ENCODE results near the gene RNF208.
A peak's percentile ranks its signal among the peaks of the same experiment; 100 is the strongest.

RNF208 gene

DNA sequence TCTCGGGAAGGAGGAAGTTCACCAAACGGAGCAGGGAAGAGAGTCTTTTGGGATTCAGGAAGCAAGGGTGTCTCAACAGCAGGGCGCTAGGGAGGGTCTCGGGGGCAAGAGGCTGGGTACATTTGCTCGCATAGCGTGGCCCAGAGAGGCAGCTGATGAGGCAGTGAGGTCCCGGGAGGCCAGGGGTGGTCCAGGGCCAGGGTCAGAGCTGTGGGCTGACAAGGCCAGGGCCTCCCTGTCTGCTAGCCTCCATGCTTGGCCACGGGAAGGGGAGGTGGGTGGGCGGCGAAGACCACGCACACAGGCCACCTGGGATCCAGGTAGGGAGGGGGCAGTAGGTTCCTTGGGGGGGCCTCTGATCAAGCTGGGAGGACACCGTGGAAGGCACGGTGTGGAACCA, 10.5 kb downstream of the RNF208 start:
- no peak for DNase-seq

DNA sequence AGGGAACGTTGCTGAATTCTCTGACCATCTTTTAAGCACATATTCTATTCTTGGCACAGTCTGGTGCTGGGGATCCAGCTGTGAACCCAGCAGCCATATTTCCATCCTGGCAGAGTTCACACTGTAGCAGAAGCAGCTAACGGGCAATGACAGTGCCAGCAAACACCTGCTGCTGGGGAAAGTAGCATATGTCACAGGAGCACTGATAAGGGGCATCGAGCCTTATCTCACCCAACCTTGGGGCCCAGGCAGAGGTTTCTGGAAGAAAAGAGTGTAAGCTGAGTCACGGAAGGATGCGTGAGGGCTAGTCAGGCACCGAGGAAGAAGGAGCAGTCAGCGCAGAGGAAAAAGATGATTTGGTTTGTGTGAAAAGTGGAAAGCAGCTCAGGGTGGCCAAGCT, 15.4 kb downstream of the RNF208 start:
- no peak for DNase-seq

DNA sequence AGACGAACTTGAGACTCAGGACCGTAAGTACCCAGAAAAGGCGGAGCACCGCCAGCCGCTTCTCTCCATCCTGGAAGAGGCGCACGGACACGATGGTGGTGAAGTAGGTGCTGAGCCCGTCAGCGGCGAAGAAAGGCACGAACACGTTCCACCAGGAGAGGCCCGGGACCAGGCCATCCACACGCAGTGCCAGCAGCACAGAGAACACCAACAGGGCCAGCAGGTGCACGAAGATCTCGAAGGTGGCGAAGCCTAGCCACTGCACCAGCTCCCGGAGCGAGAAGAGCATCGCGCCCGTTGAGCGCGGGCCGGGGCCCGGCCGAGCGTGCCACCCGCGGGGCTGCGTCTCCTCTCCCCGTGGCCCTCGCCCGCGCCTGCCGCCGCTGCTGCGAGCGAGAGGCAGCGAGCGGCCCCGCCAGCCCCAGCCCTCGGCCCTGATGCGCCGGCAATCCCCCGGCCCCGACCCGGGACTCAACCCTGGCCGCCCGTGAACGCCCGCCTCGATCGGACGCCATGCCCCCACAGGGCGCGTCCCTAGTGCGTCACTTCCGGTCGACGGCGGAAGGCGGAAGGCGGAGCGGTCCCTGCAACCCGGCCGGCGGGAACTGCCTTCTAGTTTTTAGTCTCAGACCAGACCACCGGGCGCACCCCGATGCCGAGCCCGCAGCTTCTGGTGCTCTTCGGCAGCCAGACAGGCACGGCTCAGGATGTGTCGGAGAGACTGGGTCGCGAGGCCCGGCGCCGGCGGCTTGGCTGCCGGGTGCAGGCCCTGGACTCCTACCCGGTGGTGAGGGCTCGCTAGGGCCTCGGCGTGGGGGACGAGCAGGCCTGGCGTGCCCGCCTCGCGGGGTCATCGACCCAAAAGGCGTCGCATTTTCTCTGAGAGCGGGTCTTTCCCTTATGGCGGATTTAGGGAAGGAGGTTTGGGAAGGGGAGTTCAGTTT, 16.6 kb downstream of the RNF208 start, which contains the start of the genes NDOR1 and TMEM203:
Gene NDOR1, plus strand, starts transcription at position 575 of the 944 bp plus-strand sequence. Its CDS starts 78 bp downstream, at position 653.
Gene TMEM203, minus strand, starts transcription at position 523 of the 944 bp plus-strand sequence. Its CDS starts 234 bp downstream, at position 289.
- DNase-seq = peak; percentile 34

DNA sequence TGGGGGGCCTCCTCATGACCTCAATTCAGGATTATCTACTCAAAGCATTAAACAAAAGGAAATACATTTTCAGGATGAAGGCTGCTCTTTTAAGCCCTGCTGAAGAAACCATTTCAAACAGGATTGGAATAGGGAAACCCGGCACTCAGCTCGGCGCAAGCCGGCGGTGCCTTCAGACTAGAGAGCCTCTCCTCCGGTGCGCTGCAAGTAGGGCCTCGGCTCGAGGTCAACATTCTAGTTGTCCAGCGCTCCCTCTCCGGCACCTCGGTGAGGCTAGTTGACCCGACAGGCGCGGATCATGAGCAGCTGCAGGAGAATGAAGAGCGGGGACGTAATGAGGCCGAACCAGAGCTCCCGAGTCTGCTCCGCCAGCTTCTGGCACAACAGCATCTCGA, 17.3 kb downstream of the RNF208 start:
- no peak for DNase-seq

DNA sequence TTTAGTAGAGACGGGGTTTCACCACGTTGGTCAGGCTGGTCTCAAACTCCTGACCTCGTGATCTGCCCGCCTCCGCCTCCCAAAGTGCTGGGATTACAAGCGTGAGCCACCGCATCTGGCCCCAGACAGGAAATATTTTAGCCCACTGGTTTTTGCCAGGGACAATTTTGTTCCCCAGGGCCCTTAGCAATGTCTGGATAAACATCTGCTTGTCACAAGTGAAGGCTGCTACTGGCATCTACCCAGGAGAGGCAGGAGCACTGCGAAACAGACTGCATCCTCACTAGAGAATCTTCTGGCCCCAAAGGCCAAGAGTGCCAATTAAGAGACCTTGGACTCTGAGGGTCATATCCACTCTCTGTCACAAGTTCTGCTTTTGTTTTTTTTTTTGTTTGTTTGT, 19.1 kb downstream of the RNF208 start:
- no peak for DNase-seq

DNA sequence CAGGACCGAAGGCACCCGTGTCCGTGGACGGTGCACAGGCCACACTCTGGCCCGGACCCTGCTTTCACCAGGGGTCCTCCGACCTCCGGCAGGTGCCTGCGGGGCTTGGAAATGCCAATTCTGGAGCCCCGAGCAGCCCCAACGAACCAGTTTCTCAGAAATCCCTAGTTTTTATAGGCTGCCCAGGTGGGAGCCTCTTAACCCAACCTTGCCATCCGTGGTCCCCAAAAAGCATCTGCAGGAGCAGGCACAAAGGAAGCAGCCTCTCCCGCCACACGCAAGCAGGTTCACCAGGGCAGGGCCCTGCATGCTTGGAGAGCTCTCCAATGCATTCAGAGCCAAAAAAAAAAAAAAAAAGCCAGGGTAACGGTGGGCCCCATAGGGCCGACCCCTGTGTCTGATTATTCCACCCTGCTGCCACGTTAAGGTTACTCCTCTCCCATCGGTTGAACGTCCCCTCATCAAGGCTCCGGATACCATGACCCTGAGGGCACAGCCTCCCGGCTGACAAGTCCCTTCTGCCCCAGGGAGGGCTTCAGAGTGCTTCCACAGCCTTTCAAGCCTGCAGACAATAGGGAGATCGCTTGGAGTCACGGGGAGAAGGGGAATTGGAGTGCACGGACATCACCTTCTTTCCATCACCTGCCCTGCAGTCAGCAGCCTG, 20.7 kb downstream of the RNF208 start:
- DNase-seq = no peak

DNA sequence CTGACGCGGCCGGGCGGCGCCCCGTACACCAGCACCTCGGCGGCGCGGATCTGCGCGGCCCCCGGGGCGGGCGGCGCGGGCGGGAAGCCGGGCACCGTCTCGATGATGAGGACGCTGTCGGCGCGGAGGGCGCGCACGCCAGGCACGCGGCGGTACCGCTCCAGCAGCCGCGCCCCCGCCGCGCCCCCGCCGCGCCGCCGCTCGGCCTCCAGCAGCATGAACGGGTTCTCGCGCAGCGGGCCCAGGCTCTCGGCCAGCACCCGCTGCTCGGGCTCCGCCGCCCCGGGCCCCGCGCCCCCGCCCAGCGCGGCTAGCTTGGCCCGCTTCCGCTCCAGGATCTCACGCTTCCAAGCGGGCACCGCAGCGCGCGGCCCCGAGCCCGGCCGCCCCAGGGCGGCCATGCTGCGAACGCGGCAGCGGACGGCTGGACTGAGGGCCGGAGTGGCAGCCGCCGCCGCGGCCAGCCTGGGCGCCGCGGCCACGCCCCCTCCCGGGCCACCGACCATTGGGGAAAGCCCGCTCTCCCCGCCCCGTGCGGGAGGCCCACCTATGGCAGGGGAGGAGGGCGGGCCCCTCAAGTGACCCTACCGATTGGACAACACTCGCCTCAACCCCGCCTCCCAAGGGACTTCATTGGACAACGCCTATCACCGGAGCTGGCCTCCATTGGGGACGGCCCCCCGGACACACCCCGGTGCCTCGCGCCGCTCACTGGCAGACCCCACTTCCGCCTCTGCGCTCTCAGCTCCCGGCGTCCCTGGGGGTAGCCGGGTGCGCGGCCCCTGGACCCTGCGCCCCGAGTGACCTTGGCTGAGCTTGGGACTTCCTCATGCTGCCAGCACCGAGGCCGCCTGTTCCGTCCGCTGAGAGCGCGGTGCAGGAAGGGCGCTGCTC, 21.5 kb downstream of the RNF208 start, which contains the start of gene TPRN:
Gene TPRN, minus strand, starts transcription at position 431 of the 894 bp plus-strand sequence. Its CDS starts 30 bp downstream, at position 401.
- DNase-seq = peak; percentile 94

DNA sequence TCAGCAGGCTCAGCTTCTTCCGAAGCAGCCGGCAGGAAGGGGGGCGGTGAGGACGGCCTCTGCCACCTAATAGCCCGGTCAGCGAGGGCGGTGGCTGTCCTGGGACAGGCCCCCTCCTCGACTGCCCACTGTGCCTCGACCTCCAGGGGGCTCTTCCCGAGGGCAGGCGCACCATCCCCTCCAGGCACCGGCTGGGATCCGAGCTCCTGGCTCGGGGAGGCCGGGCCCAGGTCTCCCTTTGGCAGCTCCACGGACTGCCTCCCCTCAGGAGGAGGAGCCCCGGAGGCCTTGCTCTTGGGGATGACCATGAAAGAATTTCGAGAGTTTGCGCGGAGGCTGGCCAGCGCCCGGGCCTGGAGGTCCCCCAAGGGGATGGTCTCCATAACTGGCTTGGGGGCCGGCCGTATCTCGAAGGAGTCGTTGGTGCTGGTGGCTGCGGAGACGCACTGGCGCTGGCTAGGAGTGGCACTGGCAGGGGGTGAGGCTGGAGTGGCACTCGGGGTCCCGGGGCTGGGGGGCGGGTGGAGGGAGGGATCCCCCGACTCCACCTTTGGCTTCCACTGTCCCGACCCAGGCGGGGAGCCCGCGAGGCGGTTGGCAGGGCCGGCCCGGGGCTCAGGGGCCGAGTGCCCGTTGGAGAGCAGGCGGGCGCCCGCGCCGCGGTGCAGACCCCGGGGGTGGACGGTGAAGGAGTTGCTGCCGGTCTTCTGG, 22.5 kb downstream of the RNF208 start:
- DNase-seq = no peak

DNA sequence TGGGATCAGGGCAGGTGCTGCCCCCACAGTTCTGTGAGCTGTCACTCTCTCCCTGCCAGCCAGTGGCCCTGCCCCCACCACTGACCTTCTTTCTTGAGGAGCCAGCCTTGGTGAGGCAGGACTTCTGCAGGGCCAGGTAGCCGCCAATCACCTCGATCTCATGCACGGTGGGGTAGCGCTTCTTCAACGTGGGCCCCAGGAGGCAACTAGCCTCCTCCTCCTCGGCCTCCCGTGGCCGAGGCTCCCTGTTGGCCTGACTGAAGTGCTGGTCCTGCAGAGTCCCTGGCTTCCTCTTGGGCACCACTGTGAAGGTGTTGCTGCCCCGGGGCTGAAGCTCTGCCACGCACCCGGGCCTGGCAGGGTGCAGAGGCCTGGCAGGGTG, 23.1 kb downstream of the RNF208 start:
- no peak for DNase-seq

DNA sequence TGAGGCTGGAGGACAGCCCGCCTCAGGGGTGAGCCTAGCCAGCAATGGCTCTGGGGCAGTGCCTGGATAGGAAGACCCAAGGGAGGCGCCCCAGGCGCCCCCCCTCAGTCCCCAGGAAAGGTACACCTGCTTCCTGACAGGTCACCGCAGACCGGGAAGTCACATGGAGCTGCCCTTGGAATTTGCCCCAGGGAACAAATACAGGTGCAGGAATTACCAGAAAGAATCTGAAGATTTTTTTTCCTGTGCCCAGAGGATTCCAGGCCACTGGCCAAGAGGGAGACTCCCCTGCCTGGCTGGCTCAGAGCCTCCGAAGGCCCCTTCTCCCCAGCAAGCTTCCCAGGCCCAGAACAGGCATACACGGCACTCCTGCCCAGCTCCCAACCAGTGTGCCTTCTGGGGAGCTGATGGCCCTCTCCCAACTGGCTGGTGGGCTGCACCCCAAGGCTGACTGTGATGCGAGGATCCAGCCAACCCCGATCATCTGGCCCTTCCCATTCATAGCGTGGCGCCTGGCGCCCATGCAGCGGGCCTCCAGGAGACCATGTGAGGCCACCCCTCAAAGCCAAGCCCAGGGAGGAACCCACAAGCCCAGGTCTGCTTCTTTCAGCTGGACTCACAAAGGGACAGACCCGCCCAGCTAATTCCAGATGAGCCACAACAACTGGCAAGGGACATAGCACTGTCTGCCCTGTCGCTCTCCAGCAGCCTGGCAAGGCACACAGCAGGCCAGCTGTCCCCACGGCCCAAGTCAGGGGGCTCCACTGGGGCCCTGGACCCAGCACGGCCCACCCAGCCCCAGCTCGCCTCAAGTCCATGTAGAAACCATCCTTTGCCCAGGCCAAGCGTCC, 23.8 kb downstream of the RNF208 start:
- DNase-seq = no peak

DNA sequence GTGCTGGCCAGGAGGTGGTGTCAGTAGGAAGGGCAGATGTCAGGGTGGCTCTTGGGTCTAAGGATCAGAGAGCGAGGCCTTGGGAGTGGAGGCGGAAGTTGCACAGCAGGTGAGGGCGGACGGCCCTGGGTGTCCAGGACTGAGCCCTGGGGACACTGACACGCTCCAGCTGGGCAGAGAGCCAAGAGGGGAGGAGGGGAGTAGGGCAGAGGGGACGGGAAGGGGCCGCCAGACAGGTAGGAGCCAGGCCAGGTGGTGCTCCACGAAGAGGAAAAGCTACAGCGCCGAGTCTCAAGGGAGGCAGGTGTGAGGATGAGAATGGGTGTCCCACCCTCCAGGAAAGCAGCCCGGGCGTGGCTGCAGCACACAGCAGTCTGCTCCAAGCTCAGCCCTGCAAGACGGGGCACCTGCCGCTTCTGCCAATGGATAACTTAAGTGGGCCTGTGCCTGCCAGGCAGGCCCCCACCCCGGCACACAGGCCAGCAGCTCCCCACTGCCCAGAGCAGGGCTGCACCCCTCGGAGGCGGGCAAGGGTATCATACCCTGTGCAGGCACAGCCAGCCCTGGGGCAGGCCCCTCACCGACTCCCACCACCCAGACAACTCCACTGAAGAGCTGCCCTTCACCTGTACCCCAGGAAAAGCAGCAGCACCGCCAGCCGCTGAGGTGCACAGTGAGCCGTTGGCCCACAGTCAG, 26.4 kb downstream of the RNF208 start:
- peak; percentile 93 for DNase-seq

DNA sequence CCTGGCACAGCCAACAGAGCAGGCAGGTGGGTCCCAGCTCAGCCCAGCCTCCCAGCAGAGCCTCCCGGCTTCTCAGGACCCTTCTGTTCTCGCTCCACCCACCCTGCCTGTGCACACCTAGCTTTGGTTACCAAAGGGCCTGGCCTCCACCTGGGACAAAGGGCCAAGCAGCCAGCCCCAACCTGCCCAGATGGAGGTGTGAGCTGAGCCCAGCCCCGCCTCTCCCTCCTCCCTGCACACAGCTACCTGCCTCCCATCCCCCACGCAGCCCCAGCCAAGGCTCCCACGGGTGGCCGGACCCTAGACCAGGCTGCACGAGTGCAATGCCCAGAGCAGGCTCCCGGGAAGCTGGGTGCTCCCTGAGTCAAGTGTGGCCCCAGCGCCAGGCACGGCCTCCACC, 27.1 kb downstream of the RNF208 start:
- DNase-seq = peak; percentile 27

DNA sequence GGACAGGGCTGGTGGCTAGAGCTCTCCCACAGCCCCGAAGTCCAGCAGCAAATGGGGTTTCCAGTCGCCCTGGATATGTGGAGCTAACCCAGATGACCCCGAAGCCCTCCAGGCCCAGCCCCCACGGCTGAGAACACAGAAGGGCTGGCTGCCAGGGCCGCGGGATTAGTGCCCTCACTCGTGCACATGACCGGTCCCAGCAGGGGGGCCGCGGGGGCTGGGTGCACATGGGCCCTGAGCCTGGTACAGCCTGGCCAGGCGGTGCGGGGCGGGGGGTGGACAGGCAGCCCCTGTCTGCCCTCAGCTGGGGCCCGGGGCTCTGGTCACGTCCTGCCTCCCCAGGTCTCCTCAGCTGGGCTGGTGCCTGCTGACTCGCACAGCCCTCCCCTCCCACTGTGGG, 27.7 kb downstream of the RNF208 start:
- DNase-seq = no peak

DNA sequence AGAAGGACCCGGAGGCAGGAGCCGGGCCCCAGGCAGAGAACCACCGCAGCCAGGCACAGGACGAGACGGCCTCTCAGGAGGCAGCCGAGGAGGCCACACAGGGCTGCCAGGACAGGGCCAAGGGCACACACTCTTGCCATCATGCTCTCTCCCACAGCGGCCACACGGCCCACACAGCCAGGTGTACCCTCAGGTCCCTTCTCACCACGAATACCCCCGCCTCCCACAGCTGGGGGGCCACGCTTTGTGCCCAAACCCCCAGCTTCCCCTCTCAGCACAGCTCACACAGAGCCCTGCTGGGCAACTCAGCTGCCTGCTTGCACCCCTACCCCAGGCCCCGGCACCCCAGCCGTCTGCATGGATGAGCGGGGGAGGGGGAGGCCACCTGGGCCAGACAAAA, 28.3 kb downstream of the RNF208 start:
- DNase-seq = no peak

DNA sequence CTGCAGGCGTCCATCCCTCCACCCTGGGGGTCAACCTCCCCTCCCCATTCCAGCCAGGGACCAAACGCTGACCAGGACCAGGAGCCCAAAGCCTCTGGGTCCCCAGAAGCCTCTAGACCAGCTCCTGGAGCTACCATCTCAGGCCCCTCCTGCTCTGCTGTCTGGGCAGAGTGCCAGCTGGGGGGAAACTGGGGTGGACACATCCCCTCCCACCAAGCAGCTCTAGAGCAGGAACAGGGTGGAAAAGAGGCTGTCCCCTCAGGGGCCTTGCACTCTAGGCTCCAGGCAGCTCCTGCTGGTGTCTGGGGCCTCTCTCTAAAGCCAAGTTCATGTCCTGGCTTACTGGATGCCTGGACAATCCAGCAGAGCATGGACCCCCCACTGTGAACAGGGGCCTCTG, 29.2 kb downstream of the RNF208 start:
- DNase-seq = no peak

DNA sequence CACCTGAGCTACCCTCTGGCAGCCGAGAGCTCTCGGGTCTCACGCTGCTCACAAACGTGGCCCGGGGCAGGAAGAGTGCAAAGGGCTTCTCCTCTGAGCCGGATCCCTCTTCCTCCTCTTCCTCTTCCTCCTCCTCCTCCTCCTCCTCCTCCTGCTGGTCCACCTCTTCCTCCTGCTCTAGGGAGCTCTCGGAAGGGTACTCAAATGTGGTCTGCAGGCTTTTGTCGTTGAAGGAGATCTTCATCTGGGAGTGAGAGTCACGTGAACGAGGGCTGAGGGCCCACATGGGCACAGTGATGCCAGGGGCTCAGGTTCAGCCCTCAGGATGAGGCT, 29.6 kb downstream of the RNF208 start:
- no peak for DNase-seq

DNA sequence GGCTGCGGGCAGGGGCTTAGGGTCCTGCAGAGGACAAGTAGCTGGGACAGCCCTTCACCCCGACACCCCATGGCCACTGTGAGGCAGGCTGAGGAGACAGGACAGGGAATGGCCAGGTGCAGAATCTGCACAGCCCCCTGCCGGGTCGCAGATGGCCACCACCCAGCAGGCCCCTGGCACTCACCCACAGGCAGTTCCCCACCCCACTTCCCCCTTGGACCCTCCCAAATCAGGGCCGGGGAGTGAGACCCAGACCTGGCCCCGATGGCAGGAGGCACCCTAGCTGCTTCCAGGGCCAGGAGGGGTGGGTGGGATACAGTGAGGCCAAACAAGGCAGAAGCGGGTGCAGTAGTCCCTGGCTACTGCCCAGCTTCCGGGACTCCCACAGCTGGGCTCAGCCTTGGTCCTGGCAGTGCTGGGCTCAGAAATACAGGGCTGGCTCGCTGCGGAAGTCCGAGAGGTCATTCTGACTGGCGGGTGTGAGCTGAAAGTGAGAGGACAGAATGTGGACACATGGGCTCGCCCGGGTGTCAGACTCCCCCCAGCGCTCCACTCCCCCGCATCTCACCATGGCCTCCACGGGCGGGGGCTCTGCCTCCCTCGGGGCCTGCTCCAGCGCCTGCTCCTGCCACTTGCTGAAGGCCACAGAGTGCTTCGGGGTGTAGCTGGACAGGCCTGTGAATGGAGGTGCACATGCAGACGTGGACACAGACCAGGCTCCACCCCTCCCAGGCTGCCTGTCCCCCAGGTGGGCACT, 30.2 kb downstream of the RNF208 start:
- no peak for DNase-seq

DNA sequence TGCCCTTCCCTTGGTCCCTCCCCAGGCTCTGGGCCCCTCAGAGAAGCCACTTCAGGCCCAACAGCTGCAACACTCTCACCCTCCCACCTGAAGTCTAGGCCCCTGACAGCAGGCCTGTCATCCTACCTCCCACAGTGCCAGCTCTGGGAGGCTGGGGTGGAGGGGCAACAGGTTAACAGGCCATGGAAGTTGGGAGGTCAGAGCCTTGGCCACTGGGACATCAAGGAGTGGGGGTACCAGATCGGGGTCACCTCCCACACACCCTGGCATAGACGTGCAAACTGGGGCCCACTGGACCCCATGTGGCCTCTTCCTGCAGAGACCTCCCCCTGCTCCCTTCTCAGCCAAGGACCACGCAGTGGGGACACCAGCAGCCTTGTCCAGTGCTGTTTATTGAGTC, 30.8 kb downstream of the RNF208 start:
- no peak for DNase-seq

DNA sequence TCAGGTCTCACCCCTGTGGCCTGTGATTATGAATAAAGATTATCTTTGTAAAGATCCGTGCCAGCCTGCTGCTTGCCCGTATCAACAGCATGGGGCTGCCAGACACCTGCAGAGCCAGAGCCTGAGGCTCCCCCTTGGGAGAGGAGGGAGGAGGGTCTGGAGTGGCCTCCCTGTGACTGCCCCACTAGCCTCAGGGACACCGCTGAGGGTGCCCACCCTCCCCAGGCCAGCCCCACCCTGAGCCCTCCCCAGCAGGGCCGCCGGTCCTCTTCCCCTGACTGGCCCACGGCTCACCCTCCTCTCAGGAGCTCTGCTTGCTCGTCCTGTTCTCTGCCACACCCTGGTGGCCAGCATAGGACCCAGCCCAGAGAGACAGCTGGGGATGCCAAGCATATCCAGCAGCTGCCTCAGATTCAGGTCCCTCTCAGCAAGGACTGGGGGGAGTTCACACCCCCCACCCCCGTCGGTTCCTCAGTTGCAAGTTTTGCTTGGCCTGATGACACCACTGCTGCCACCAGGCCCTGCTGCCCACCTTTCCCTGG, 31.7 kb downstream of the RNF208 start:
- DNase-seq = no peak

Measured in NCI-H2029 treated with DMSO at 0.1 percent for 48 hours (cell line).